HEK293 (cell line): ENCODE measurements around the gene FSTL4.

ENCODE experiments used
- CTCF ChIA-PET: fragments of 350-600 bp; formaldehyde crosslinking; extraction: SDS; loops from one replicate; lab custom pipeline; 2021; ENCODE audit warnings: antibody characterized with exemption; lab: Yijun Ruan, JAX
- POLR2A ChIA-PET: fragments of 300-600 bp; formaldehyde crosslinking; extraction: SDS; loops from one replicate; lab custom pipeline; 2020; ENCODE audit warnings: antibody characterized with exemption, inconsistent platforms; lab: Yijun Ruan, JAX
- H3K27ac ChIP-seq: fragments of 200-500 bp; sonication (Bioruptor generic); 2 replicates; pipeline ENCODE4 v1.5.1; 2014; ENCODE audit warnings: low read depth, low read length, control low read depth, inconsistent platforms; ENCODE audit errors: extremely low read depth
- H3K36me3 ChIP-seq, 2 experiments: fragments of 200-500 bp in 1 of 2; sonication (Bioruptor generic) in 1 of 2; 1 replicate in 1 of 2; 2 replicates in 1 of 2; pipeline ENCODE4 v1.5.1; 2014 to 2017; ENCODE audit warnings: inconsistent platforms in 2 of 2, low read length in 2 of 2; ENCODE audit not compliant: control insufficient read depth in 2 of 2, insufficient read depth in 1 of 2
- H3K4me1 ChIP-seq: fragments of 200-500 bp; sonication (Bioruptor generic); 2 replicates; pipeline ENCODE4 v1.5.1; 2014; ENCODE audit warnings: mild to moderate bottlenecking, low read length, inconsistent platforms; ENCODE audit not compliant: control insufficient read depth, insufficient read depth
- H3K4me3 ChIP-seq: 2 replicates; pipeline ENCODE4 v1.5.1; 2011; ENCODE audit warnings: low read depth, mild to moderate bottlenecking, control low read depth, low read length, moderate library complexity
- H3K9me3 ChIP-seq: fragments of 200-500 bp; sonication (Bioruptor generic); 2 replicates; pipeline ENCODE4 v1.5.1; 2014; ENCODE audit warnings: low read depth, low read length, inconsistent platforms; ENCODE audit not compliant: control insufficient read depth, insufficient read depth
- BCL11B ChIP-seq: fragments of 450-650 bp; formaldehyde crosslinking; IDR thresholded peaks from 2 replicates; pipeline ENCODE4 v1.5.1; 2016; ENCODE audit warnings: low read depth, missing biosample characterization, missing genetic modification characterization
- EGR2 ChIP-seq: fragments of 450-650 bp; formaldehyde crosslinking; IDR thresholded peaks from 2 replicates; pipeline ENCODE4 v1.5.1; 2016; ENCODE audit warnings: low read depth, missing biosample characterization, missing genetic modification characterization
- GLI2 ChIP-seq: fragments of 450-650 bp; formaldehyde crosslinking; IDR thresholded peaks from 2 replicates; pipeline ENCODE4; 2017; ENCODE audit warnings: missing biosample characterization, missing genetic modification characterization, low read depth, borderline replicate concordance
- GLIS2 ChIP-seq: fragments of 450-650 bp; formaldehyde crosslinking; IDR thresholded peaks from 2 replicates; pipeline ENCODE4 v1.5.1; 2016; ENCODE audit warnings: missing biosample characterization, missing genetic modification characterization
- KLF7 ChIP-seq: fragments of 450-650 bp; formaldehyde crosslinking; IDR thresholded peaks from 2 replicates; pipeline ENCODE4 v1.5.1; 2016; ENCODE audit warnings: missing biosample characterization, missing genetic modification characterization, borderline replicate concordance
- PBX3 ChIP-seq: sonication (generic); formaldehyde crosslinking; IDR thresholded peaks from 2 replicates; pipeline ENCODE4 v1.8.1; 2022; ENCODE audit warnings: mild to moderate bottlenecking, moderate library complexity, missing genetic modification reagents
- PRDM6 ChIP-seq: fragments of 450-650 bp; formaldehyde crosslinking; IDR thresholded peaks from 2 replicates; pipeline ENCODE4 v1.5.1; 2017; ENCODE audit warnings: missing biosample characterization, missing genetic modification characterization
- TSHZ1 ChIP-seq: fragments of 450-650 bp; formaldehyde crosslinking; IDR thresholded peaks from 2 replicates; pipeline ENCODE4 v1.5.1; 2016; ENCODE audit warnings: missing biosample characterization, missing genetic modification characterization, borderline replicate concordance
- WT1 ChIP-seq: fragments of 450-650 bp; formaldehyde crosslinking; IDR thresholded peaks from 2 replicates; pipeline ENCODE4 v1.5.1; 2016; ENCODE audit warnings: missing biosample characterization, missing genetic modification characterization
- ZBTB17 ChIP-seq: fragments of 450-650 bp; formaldehyde crosslinking; IDR thresholded peaks from 2 replicates; pipeline ENCODE4 v1.5.1; 2016; ENCODE audit warnings: missing biosample characterization, missing genetic modification characterization
- ZBTB7A ChIP-seq: fragments of 450-650 bp; formaldehyde crosslinking; IDR thresholded peaks from 2 replicates; pipeline ENCODE4 v1.5.1; 2016; ENCODE audit warnings: low read depth, missing biosample characterization, missing genetic modification characterization
- ZEB2 ChIP-seq: fragments of 450-650 bp; formaldehyde crosslinking; IDR thresholded peaks from 2 replicates; pipeline ENCODE4 v1.5.1; 2016; ENCODE audit warnings: missing biosample characterization, missing genetic modification characterization
- ZNF148 ChIP-seq: fragments of 450-650 bp; formaldehyde crosslinking; IDR thresholded peaks from 2 replicates; pipeline ENCODE4 v1.5.0; 2017; ENCODE audit warnings: missing biosample characterization, missing genetic modification characterization, borderline replicate concordance
- ZNF16 ChIP-seq: fragments of 450-650 bp; formaldehyde crosslinking; IDR thresholded peaks from 2 replicates; pipeline ENCODE4 v1.5.1; 2016; ENCODE audit warnings: low read depth, missing biosample characterization, missing genetic modification characterization
- ZNF223 ChIP-seq: fragments of 450-650 bp; formaldehyde crosslinking; IDR thresholded peaks from 2 replicates; pipeline ENCODE4 v1.5.1; 2016; ENCODE audit warnings: missing biosample characterization, missing genetic modification characterization
- ZNF302 ChIP-seq: fragments of 450-650 bp; formaldehyde crosslinking; IDR thresholded peaks from 2 replicates; pipeline ENCODE4 v1.5.1; 2016; ENCODE audit warnings: missing biosample characterization, missing genetic modification characterization, low read depth
- ZNF341 ChIP-seq: fragments of 450-650 bp; formaldehyde crosslinking; IDR thresholded peaks from 2 replicates; pipeline ENCODE4; 2016; ENCODE audit warnings: low read depth, missing biosample characterization, missing genetic modification characterization
- ZNF426 ChIP-seq: fragments of 450-650 bp; formaldehyde crosslinking; IDR thresholded peaks from 2 replicates; pipeline ENCODE4 v1.5.1; 2017; ENCODE audit warnings: missing biosample characterization, missing genetic modification characterization, mild to moderate bottlenecking, inconsistent platforms, moderate library complexity
- ZNF549 ChIP-seq: fragments of 450-650 bp; IDR thresholded peaks from 2 replicates; pipeline ENCODE4 v1.5.1; 2018; ENCODE audit warnings: missing biosample characterization, missing genetic modification characterization, mild to moderate bottlenecking, inconsistent platforms, moderate library complexity
- ZNF701 ChIP-seq: fragments of 450-650 bp; formaldehyde crosslinking; IDR thresholded peaks from 2 replicates; pipeline ENCODE4 v1.5.1; 2016; ENCODE audit warnings: missing biosample characterization, missing genetic modification characterization
- ZNF707 ChIP-seq: fragments of 450-650 bp; formaldehyde crosslinking; IDR thresholded peaks from 2 replicates; pipeline ENCODE4 v1.5.1; 2016; ENCODE audit warnings: missing biosample characterization, missing genetic modification characterization
- ZNF768 ChIP-seq: fragments of 450-650 bp; formaldehyde crosslinking; IDR thresholded peaks from 2 replicates; pipeline ENCODE4 v1.5.1; 2018; ENCODE audit warnings: missing biosample characterization, mild to moderate bottlenecking, missing genetic modification characterization
- ZNF792 ChIP-seq: fragments of 450-650 bp; formaldehyde crosslinking; IDR thresholded peaks from 2 replicates; pipeline ENCODE4 v1.5.1; 2016; ENCODE audit warnings: missing biosample characterization, missing genetic modification characterization
- ZSCAN30 ChIP-seq: fragments of 450-650 bp; IDR thresholded peaks from 2 replicates; pipeline ENCODE4 v1.5.1; 2018; ENCODE audit warnings: missing biosample characterization, mild to moderate bottlenecking, missing genetic modification characterization, moderate library complexity

FSTL4 gene

GRCh38 chr5:133427121-133427777 is 185.1 kb downstream of the FSTL4 start:
- H3K4me1 ChIP-seq, result no peaks in the 10 kb centered on the region
- no peaks in the 10 kb centered on the region for H3K36me3 ChIP-seq
- ChIA-PET POLR2A (no interaction called here), CTCF (interaction anchor here (1.4 kb wide), 1 partner anchor 33 kb away, joined by 6 read pairs; no protein-coding TSS in a partner anchor)
- H3K9me3 ChIP-seq, result no peaks in the 10 kb centered on the region
- TF ChIP-seq ZNF768 (tag by site-specific recombination) (0 out of 2 replicates have a peak, but pooled peaks have one; percentile 20), ZBTB7A (tag by site-specific recombination) (no peak), EGR2 (tag by site-specific recombination) (peak; percentile 47)
- no peak overlapping the region for H3K4me3 ChIP-seq
- H3K27ac ChIP-seq, result no peak overlapping the region

- H3K4me1 ChIP-seq, result no peaks in the 10 kb centered on the region
- TF ChIP-seq ZNF223 (tag by site-specific recombination), result no peak
- TF ChIP-seq BCL11B (tag by site-specific recombination), result no peak
- no peak for TF ChIP-seq PBX3
- TF ChIP-seq GLIS2, result no peak
- TF ChIP-seq PRDM6, result no peak
- no peak for TF ChIP-seq KLF7 (tag by site-specific recombination)
- no peak for TF ChIP-seq GLI2 (tag by site-specific recombination)
- no peak for TF ChIP-seq ZEB2 (tag by site-specific recombination)
- no peak for TF ChIP-seq ZNF16
- no peak for TF ChIP-seq ZNF426
- no peak for TF ChIP-seq ZNF707 (tag by site-specific recombination)
- TF ChIP-seq WT1 (tag by site-specific recombination), result no peak
- TF ChIP-seq, all 188 proteins: peak for 0
- H3K36me3 ChIP-seq, result no peaks in the 10 kb centered on the region
- ChIA-PET CTCF (interaction anchor here (1.4 to 5.4 kb wide), 6 partner anchors 8 to 518 kb away, joined by 6 to 45 read pairs (median 20); no protein-coding TSS in a partner anchor), POLR2A (no interaction called here)
- no peaks in the 10 kb centered on the region for H3K9me3 ChIP-seq
- H3K4me3 ChIP-seq, result no peak overlapping the region
- H3K27ac ChIP-seq, result no peak overlapping the region
Observed at GRCh38 chr5:133426264-133426663, 186.1 kb downstream of the FSTL4 start.

GRCh38 chr5:133425764-133426163 is 186.6 kb downstream of the FSTL4 start:
- H3K27ac ChIP-seq, result no peak overlapping the region
- no peaks in the 10 kb centered on the region for H3K36me3 ChIP-seq
- H3K4me3 ChIP-seq, result no peak overlapping the region
- no peaks in the 10 kb centered on the region for H3K9me3 ChIP-seq
- ChIA-PET POLR2A (no interaction called here), CTCF (interaction anchor here (0.6 to 5.4 kb wide), 11 partner anchors 9 to 519 kb away, joined by 3 to 45 read pairs (median 10); no protein-coding TSS in a partner anchor)
- no peaks in the 10 kb centered on the region for H3K4me1 ChIP-seq
- TF ChIP-seq ZNF148 (tag by site-specific recombination) (no peak), ZNF302 (tag by site-specific recombination) (no peak), ZSCAN30 (no peak), ZBTB17 (tag by site-specific recombination) (no peak), ZNF701 (tag by site-specific recombination) (no peak), ZNF792 (tag by site-specific recombination) (no peak), ZNF549 (tag by site-specific recombination) (no peak), ZNF341 (tag by site-specific recombination) (no peak), TSHZ1 (tag by site-specific recombination) (no peak)
